ENCODE data around the gene PRKN.

PRKN gene

GRCh38 chr6:162538643-162539064 is 188.9 kb downstream of the PRKN start:
- TF ChIP-seq GATA2 (IDR thresholded peaks at IDR 0.05; ENCODE audit: low read depth, low read length) (peak; percentile 85), GATA3 (IDR thresholded peaks at IDR 0.05; ENCODE audit: low read depth, low read length) (peak; percentile 80)

- no peak for TF ChIP-seq GATA2 (IDR thresholded peaks at IDR 0.05; ENCODE audit: low read depth, low read length)
- no peak for TF ChIP-seq GATA3 (IDR thresholded peaks at IDR 0.05; ENCODE audit: low read depth, low read length)
Observed at GRCh38 chr6:162533009-162533400, 194.6 kb downstream of the PRKN start.

- TF ChIP-seq GATA2 (IDR thresholded peaks at IDR 0.05; ENCODE audit: low read depth, low read length) (peak; percentile 67; the same call in 1 of the 2 replicates), GATA3 (IDR thresholded peaks at IDR 0.05; ENCODE audit: low read depth, low read length) (peak; percentile 88)
Observed at GRCh38 chr6:162532283-162533008, 195.1 kb downstream of the PRKN start.

- no peak for TF ChIP-seq GATA2 (IDR thresholded peaks at IDR 0.05; ENCODE audit: low read depth, low read length)
- TF ChIP-seq GATA3 (IDR thresholded peaks at IDR 0.05; ENCODE audit: low read depth, low read length): no peak
Observed at GRCh38 chr6:162528538-162528937, 199.0 kb downstream of the PRKN start.

- TF ChIP-seq GATA3 (IDR thresholded peaks at IDR 0.05; ENCODE audit: low read depth, low read length): no peak
- TF ChIP-seq GATA2 (IDR thresholded peaks at IDR 0.05; ENCODE audit: low read depth, low read length): no peak
Observed at GRCh38 chr6:162526960-162527359, 200.6 kb downstream of the PRKN start.

- no peak for TF ChIP-seq GATA3 (IDR thresholded peaks at IDR 0.05; ENCODE audit: low read depth, low read length)
- no peak for TF ChIP-seq GATA2 (IDR thresholded peaks at IDR 0.05; ENCODE audit: low read depth, low read length)
Observed at GRCh38 chr6:162525181-162525580, 202.4 kb downstream of the PRKN start.

- TF ChIP-seq GATA3 (IDR thresholded peaks at IDR 0.05; ENCODE audit: low read depth, low read length) (no peak), GATA2 (IDR thresholded peaks at IDR 0.05; ENCODE audit: low read depth, low read length) (no peak; the same call in 1 of the 2 replicates)
Observed at GRCh38 chr6:162512744-162513143, 214.8 kb downstream of the PRKN start.

- TF ChIP-seq GATA3 (IDR thresholded peaks at IDR 0.05; ENCODE audit: low read depth, low read length): no peak
- TF ChIP-seq GATA2 (IDR thresholded peaks at IDR 0.05; ENCODE audit: low read depth, low read length): no peak
Observed at GRCh38 chr6:162497389-162497788, 230.2 kb downstream of the PRKN start.

- TF ChIP-seq GATA3 (IDR thresholded peaks at IDR 0.05; ENCODE audit: low read depth, low read length) (no peak), GATA2 (IDR thresholded peaks at IDR 0.05; ENCODE audit: low read depth, low read length) (no peak)
Observed at GRCh38 chr6:162493917-162494316, 233.6 kb downstream of the PRKN start.

- TF ChIP-seq GATA2 (IDR thresholded peaks at IDR 0.05; ENCODE audit: low read depth, low read length) (no peak), GATA3 (IDR thresholded peaks at IDR 0.05; ENCODE audit: low read depth, low read length) (no peak)
Observed at GRCh38 chr6:162491637-162492036, 235.9 kb downstream of the PRKN start.

GRCh38 chr6:162489101-162489976 is 238.2 kb downstream of the PRKN start:
- no peak for TF ChIP-seq GATA3 (IDR thresholded peaks at IDR 0.05; ENCODE audit: low read depth, low read length)
- TF ChIP-seq GATA2 (IDR thresholded peaks at IDR 0.05; ENCODE audit: low read depth, low read length): no peak

- TF ChIP-seq GATA3 (IDR thresholded peaks at IDR 0.05; ENCODE audit: low read depth, low read length): no peak
- TF ChIP-seq GATA2 (IDR thresholded peaks at IDR 0.05; ENCODE audit: low read depth, low read length): no peak
Observed at GRCh38 chr6:162488444-162488843, 239.1 kb downstream of the PRKN start.

GRCh38 chr6:162485464-162485863 is 242.1 kb downstream of the PRKN start:
- TF ChIP-seq GATA2 (IDR thresholded peaks at IDR 0.05; ENCODE audit: low read depth, low read length) (no peak), GATA3 (IDR thresholded peaks at IDR 0.05; ENCODE audit: low read depth, low read length) (no peak)

- TF ChIP-seq GATA2 (IDR thresholded peaks at IDR 0.05; ENCODE audit: low read depth, low read length) (peak; percentile 35; the same call in 1 of the 2 replicates), GATA3 (IDR thresholded peaks at IDR 0.05; ENCODE audit: low read depth, low read length) (no peak; the same call in 1 of the 2 replicates)
Observed at GRCh38 chr6:162481938-162482337, 245.6 kb downstream of the PRKN start.
